ENCODE measurements around the gene SLC26A11.

DNA sequence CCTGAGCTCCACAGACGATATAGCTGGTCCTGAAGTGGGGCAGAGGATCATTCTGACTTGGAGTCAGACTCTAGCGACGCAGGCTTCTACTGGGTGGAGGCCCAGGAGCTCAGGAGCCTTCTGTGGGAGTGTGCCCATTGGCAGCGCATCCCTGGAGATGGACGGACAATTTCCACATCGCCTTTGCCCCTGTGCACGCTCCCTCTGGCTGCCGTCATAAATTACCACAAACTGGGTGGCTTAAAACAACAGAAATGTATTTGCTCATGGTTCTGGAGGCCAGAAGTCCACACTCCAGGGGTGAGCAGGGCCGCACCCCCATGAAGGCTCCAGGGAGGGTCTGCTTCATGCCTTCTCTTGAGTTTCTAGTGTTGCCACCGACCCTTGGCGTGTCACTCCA lies 43.5 kb upstream of the SLC26A11 start:
- TF ChIP-seq CTCF (IDR thresholded peaks at IDR 0.05 in 4 of 5, conservative IDR thresholded peaks at IDR 0.05 in 1 of 5) (no peak), POLR2A (IDR thresholded peaks at IDR 0.05) (no peak)

Data from gastrocnemius medialis (tissue), 4 donors.